Smooth muscle cell (in vitro differentiated cells): ENCODE measurements around the gene GPR68. TPM values are rescaled to one million over a fixed set of nuclear protein-coding genes. Genes with fewer than 3 reads are reported as not detected.

Experiments
- DNase-seq: peaks from one replicate; lab custom pipeline; 2025; ENCODE audit not compliant: unreplicated experiment; lab: John Stamatoyannopoulos, UW
- H2AFZ ChIP-seq: fragments of 200-600 bp; sonication (generic); 2 replicates; pipeline ENCODE4 v1.6.0; 2016; ENCODE audit warnings: antibody characterized with exemption, low read depth, mild to moderate bottlenecking
- H3F3A ChIP-seq: fragments of 200-600 bp; sonication (generic); 2 replicates; pipeline ENCODE4 v1.6.0; 2017; ENCODE audit warnings: antibody characterized with exemption, low read depth
- H3K27ac ChIP-seq: fragments of 200-600 bp; sonication (generic); 2 replicates; pipeline ENCODE4 v1.5.1; 2016; ENCODE audit warnings: low read depth, mild to moderate bottlenecking
- H3K27me3 ChIP-seq: fragments of 200-600 bp; sonication (generic); 2 replicates; pipeline ENCODE4 v1.6.1; 2016; ENCODE audit warnings: low read depth, mild to moderate bottlenecking
- H3K36me3 ChIP-seq: fragments of 200-600 bp; sonication (generic); 2 replicates; pipeline ENCODE4 v1.5.1; 2016; ENCODE audit warnings: low read depth
- H3K4me1 ChIP-seq: fragments of 200-600 bp; sonication (generic); 2 replicates; pipeline ENCODE4 v1.5.1; 2016; ENCODE audit warnings: low read depth
- H3K4me2 ChIP-seq: fragments of 200-600 bp; sonication (generic); 2 replicates; pipeline ENCODE4 v1.6.0; 2016; ENCODE audit warnings: mild to moderate bottlenecking
- H3K4me3 ChIP-seq: fragments of 200-600 bp; sonication (generic); 2 replicates; pipeline ENCODE4 v1.5.1; 2016; ENCODE audit warnings: mild to moderate bottlenecking
- H3K79me2 ChIP-seq: fragments of 200-600 bp; sonication (generic); 2 replicates; pipeline ENCODE4 v1.6.0; 2016; ENCODE audit warnings: low read depth, mild to moderate bottlenecking
- H3K9ac ChIP-seq: fragments of 200-600 bp; sonication (generic); 2 replicates; pipeline ENCODE4 v1.6.0; 2016; ENCODE audit warnings: low read depth
- H3K9me3 ChIP-seq: fragments of 200-600 bp; sonication (generic); replicated peaks from 2 replicates; pipeline ENCODE4 v1.5.1; 2016; ENCODE audit warnings: low read depth
- H4K20me1 ChIP-seq: fragments of 200-600 bp; sonication (generic); 2 replicates; pipeline ENCODE4 v1.6.0; 2016; ENCODE audit warnings: low read depth
- CTCF ChIP-seq: fragments of 200-600 bp; sonication (generic); IDR thresholded peaks from 2 replicates; pipeline ENCODE4 v1.5.1; 2017; ENCODE audit warnings: borderline replicate concordance, mild to moderate bottlenecking, antibody characterized with exemption; ENCODE audit not compliant: insufficient read depth, poor library complexity, severe bottlenecking
- WGBS: methylation state at CpG from one replicate; pipeline ENCODE4 v1.1.7; 2016; ENCODE audit warnings: low lambda C conversion rate; 5-methylcytosine and 5-hydroxymethylcytosine counted together
- polyA plus RNA-seq: library from polyadenylated mRNA; unstranded; fragments of >200 nt; fragmentation: Nextera tagmentation; extraction: Ambion mirVana; gene quantifications from 2 replicates; pipeline ENCODE4 v1.2.1, GENCODE V29; 2016
- total RNA-seq: library from RNA; depleted of rRNA; stranded (reverse); fragments of >200 nt; gene quantifications from 2 replicates; pipeline ENCODE4 v1.2.3, GENCODE V29; 2014

Gene GPR68
- total and polyA plus RNA-seq, 2 experiments from 2014 or later: 3.2 to 4.4 TPM

- H3K9ac ChIP-seq: no peak overlapping the region
- no peak for TF ChIP-seq CTCF
- H3K27ac ChIP-seq: no peak overlapping the region
- H3K9me3 ChIP-seq: no peaks in the 10 kb centered on the region
- no peaks in the 10 kb centered on the region for H3K79me2 ChIP-seq
- no peaks in the 10 kb centered on the region for H4K20me1 ChIP-seq
- WGBS: 92% methylated on average over 1 of the region's 1 CpG
- H3K36me3 ChIP-seq: no peaks in the 10 kb centered on the region
- no peaks in the 10 kb centered on the region for H3F3A ChIP-seq
- no peak overlapping the region for H2AFZ ChIP-seq
- no peak overlapping the region for H3K4me3 ChIP-seq
- H3K4me2 ChIP-seq: no peak overlapping the region
- H3K4me1 ChIP-seq: no peaks in the 10 kb centered on the region
- DNase-seq: no peak
- H3K27me3 ChIP-seq: no peaks in the 10 kb centered on the region
These were observed 21.3 kb downstream of the GPR68 start for GRCh38 chr14:91223028-91223783.

- WGBS: 100% methylated on average over 1 of the region's 1 CpG
- no peak overlapping the region for H3K27ac ChIP-seq
- H2AFZ ChIP-seq: no peak overlapping the region
- no peaks in the 10 kb centered on the region for H4K20me1 ChIP-seq
- no peak for TF ChIP-seq CTCF
- no peak overlapping the region for H3K9ac ChIP-seq
- no peaks in the 10 kb centered on the region for H3K27me3 ChIP-seq
- no peaks in the 10 kb centered on the region for H3K79me2 ChIP-seq
- DNase-seq: no peak
- H3K9me3 ChIP-seq: no peaks in the 10 kb centered on the region
- H3K4me3 ChIP-seq: no peak overlapping the region
- H3F3A ChIP-seq: no peaks in the 10 kb centered on the region
- no peak overlapping the region for H3K4me2 ChIP-seq
- H3K4me1 ChIP-seq: no peaks in the 10 kb centered on the region
- H3K36me3 ChIP-seq: no peaks in the 10 kb centered on the region
These were observed 23.2 kb downstream of the GPR68 start for GRCh38 chr14:91221270-91221669.

- Histone ChIP-seq H3K4me2 (no peak overlapping the region), H3K4me1 (no peaks in the 10 kb centered on the region), H3K79me2 (no peaks in the 10 kb centered on the region), H4K20me1 (no peaks in the 10 kb centered on the region), H3K27ac (no peak overlapping the region), H3K4me3 (no peak overlapping the region), H3K36me3 (no peaks in the 10 kb centered on the region), H3K27me3 (no peaks in the 10 kb centered on the region), H3K9ac (no peak overlapping the region), H2AFZ (no peak overlapping the region), H3K9me3 (no peaks in the 10 kb centered on the region), H3F3A (no peaks in the 10 kb centered on the region)
- no peak for TF ChIP-seq CTCF
- 92% methylated on average over 9 of the region's 9 CpGs for WGBS
- no peak for DNase-seq
These were observed 23.9 kb downstream of the GPR68 start for GRCh38 chr14:91220581-91221000.
